HG03521 (cell line): ENCODE data around the gene DHRS1.

Experiments used
- ATAC-seq: cut with Tn5 transposase; IDR thresholded peaks from one replicate; pipeline ENCODE4 v1.9.1; 2021; ENCODE audit warnings: mild to moderate bottlenecking, moderate library complexity; ENCODE audit not compliant: unreplicated experiment

DHRS1 gene

GRCh38 chr14:24286996-24287395 is 12.6 kb downstream of the DHRS1 start:
- ATAC-seq, result no peak

DNA sequence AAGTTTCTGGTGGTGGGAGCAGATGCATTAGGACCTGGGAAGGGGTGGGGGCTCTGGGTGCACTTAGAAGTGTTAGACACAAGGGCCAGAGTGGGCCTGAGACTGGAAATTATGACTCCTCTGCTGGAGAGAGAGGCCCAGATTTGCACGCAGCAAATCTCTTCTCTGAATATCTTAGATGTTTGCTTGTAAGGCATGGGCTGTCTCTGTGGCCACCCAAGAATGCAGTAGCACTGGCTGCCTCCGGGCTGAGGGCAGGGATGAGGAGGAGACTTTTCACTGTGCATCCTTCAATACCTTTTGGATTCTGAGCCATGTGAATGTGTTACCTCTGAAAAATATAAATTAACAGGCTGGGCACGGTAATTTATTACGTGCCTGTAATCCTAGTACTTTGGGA is 14.2 kb downstream of the DHRS1 start:
- no peak for ATAC-seq

- no peak for ATAC-seq
These were observed 15.0 kb downstream of the DHRS1 start for GRCh38 chr14:24284501-24285035.

GRCh38 chr14:24283796-24284460 is 15.7 kb downstream of the DHRS1 start:
- no peak for ATAC-seq

DNA sequence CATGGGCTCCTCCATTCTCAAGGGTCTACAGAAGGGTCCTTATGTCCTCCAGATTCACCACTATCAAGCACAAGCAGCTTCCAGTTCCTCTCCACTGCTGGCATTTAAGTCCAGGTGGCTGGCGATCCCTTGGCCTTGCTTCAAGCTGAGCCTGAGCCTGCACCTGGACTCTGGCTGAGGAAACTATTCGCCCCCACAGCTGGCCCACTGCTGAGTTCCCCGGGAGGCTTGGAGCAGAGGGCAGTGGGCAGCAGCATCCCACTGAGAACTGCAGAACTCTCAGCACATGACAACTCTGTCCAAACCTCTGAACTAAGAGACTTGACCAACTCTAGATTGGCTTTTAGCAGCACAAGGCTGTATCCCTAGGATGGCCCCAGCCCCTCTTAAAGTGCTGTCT is 16.8 kb downstream of the DHRS1 start:
- no peak for ATAC-seq

GRCh38 chr14:24281636-24282035 is 17.9 kb downstream of the DHRS1 start:
- no peak for ATAC-seq

GRCh38 chr14:24280797-24281460 is 18.7 kb downstream of the DHRS1 start:
- ATAC-seq, result no peak

GRCh38 chr14:24279301-24280186 is 20.0 kb downstream of the DHRS1 start:
- no peak for ATAC-seq

DNA sequence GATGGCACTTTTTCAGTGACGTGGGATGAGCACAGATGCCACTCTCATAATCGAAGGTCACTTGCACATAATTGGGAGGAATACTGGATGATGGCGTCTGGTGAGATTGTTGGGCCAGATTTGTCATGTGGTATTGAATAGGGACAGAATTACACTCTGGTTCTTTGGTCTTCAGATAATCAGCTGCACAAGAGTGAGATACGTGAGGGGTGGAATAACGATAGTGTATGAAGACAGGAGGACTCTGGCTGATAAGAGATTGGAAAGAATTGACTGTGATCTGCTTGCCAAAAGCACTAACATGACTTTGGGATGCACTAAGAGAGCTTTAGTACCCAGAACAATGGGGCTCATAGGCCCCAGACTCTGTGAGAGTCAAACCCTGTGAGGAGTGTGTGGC is 21.2 kb downstream of the DHRS1 start:
- ATAC-seq, result no peak

DNA sequence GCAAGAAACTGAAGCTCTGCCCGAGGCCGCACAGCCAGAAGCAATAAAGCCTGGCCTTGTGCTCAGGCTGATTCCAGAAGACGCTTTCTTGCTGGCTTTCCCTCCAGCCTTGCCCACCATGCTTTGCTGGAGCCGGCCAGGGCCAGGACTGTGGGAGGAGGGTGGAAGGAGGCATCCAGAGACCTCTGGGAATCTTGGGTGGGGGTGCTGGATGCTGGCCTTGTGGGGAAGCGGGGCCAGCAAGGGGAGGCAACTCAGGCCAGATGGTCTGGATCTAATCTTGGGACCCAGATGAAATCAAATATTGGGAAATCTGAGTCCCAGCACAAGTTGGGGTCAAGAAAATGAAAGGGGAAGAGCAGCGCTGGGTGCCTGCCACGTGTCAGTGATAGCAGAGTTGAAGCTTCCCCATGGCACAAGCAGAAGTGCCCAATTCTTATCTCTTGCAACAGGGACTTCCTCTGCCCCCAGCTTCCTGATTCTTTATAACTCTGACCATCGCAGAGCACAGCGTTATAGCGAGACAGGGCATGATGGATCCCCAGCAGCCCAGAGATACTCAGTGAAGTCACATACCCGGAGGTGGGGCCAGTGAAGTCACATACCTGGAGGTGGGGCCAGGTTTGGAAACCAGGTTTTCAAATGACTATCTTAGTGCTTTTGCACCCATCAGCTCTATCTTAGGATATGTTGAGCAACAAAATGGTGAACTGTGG is 21.8 kb downstream of the DHRS1 start:
- no peak for ATAC-seq

DNA sequence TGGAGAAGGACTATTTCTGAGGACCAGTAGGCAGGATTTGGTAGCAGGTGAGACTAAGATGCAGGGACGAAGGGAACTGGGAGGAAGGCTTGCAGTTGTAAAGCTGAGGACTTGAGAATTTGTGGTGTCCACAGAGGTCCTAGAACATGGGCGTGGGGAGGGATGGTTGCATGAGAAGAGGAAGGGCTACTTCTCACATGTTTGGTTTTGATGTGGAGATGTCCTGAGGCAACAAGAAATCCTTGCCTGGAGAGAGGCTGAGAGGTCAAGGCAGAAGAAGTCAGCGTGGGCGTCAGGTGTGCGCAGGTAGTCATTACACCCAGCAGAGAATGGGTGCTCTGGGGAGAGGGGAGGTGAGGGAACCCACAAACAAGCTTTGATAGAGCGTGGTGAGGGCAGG is 22.5 kb downstream of the DHRS1 start:
- ATAC-seq, result no peak

DNA sequence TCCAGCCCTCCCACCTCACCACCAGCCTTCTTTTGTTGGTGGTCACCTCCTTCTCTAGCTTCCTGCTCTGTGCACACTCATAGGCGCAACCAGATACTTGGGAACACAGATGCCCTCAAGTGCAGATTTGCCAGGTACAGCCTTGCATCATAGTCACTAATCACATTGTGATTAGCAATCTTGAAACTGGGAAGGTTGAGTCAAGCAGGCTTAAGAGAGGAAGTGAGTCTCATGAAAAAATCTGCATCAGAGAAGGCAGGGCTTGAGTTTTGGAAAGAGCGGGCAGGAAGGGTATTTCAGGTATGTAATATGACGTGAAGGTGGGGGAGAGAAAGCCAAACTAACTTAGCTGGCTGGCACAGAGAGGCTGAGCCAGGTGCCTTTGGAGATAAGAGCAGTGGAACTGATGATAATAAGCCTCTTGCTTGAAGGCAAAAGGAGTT is 25.5 kb downstream of the DHRS1 start:
- ATAC-seq, result peak; percentile 19

- ATAC-seq, result no peak
These were observed 26.1 kb downstream of the DHRS1 start for GRCh38 chr14:24273422-24273998.

DNA sequence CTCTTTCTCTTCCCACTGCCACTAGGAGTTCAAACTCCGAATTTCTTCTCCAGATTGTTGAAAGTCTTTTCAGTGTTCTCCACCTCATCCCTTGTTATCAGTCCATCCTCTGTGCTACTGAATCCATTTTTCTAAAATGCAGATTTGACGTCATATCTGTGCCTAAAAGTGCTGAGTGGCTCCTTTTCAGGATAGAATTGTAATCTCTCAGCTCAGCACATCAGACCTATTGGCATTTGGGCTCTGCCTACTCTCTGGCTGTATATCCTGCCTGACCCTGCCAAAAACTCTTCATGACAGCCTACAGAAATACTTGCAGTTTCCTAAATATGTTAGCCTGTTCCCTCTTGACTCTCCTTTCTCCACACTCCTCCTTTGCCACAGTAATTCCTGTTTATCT is 27.1 kb downstream of the DHRS1 start:
- ATAC-seq, result no peak

DNA sequence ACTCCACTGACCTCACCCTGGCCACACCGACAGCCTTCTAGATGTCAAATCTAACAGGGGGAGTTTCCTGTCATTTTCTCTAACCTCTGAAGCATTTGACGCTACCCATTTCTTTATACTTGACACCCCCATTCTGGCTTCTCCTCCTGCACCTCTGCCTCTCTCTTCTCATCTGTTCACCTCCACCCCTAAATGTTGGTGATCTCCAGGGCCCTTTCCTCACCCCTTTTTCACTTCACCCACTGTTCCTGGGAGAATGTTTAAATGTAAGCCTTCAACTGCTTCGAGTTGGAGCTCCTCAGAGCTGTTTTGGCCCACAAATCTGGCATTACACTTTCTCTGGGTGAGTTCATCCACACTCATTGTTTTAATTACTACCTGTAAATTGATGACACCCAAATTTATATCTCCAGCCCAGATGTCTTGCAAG is 27.7 kb downstream of the DHRS1 start:
- ATAC-seq, result no peak

- peak; percentile 87 for ATAC-seq
These were observed 28.3 kb downstream of the DHRS1 start, which contains the start of gene RABGGTA for GRCh38 chr14:24271134-24271833. Gene RABGGTA (minus strand): TSS chr14:24271597. CDS start chr14:24271115, 482 bp downstream.

DNA sequence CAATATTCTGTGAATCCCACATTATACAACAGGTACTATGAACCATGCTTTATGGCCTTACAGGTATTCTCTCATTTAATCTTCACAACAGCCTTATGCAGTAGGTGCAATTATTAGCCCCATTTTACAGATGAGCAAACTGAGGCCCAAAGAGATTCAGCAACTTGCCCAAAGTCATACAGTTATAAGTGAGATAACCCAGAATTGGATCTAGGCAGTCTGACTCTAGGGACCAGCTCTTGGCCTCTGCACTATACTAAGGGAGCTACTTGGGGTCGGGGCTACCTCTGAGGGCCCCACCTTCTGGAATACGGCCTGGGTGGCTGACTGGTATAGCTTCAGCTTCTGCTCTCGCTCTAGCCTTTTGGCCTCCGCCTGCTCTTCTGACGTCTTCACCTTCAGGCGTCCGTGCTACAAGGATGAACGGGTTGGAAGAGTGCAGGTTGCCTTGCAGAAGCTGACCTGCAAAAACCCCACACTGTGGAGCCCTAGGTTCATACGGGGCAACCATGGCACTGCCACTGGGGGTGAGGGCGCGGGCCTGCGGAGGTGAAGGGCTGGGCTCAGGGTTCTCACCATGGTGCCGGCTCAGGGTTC is 28.9 kb downstream of the DHRS1 start:
- ATAC-seq, result no peak

GRCh38 chr14:24269910-24270536 is 29.6 kb downstream of the DHRS1 start:
- ATAC-seq, result no peak

- no peak for ATAC-seq
These were observed 30.2 kb downstream of the DHRS1 start for GRCh38 chr14:24269368-24269767.
